ENCODE measurements around the gene TRIM33.

GRCh38 chr1:114535401-114535800, 24.4 kb upstream of the TRIM33 start:
- TF ChIP-seq CTCF (IDR thresholded peaks at IDR 0.05) = no peak
- no peak for TF ChIP-seq POLR2A (IDR thresholded peaks at IDR 0.05)
